Ovary (tissue), 9 donors: ENCODE results near the gene SCT. TPM values are rescaled to one million over a fixed set of nuclear protein-coding genes. Genes with fewer than 3 reads are reported as not detected.

Experiments
- DNase-seq, 5 donors: peaks; one replicate each; pipeline ENCODE4 v3.0.0-alpha.2; 2019 to 2020
- H3K27ac ChIP-seq, 2 donors: fragments of 200-600 bp; one replicate each; pipeline versions ENCODE4 v1.5.1 to v1.8.0; 2019 to 2022
- H3K27me3 ChIP-seq: fragments of 200-600 bp; one replicate; pipeline ENCODE4 v1.8.0; 2022
- H3K36me3 ChIP-seq: fragments of 200-600 bp; sonication (generic); one replicate; pipeline ENCODE4 v1.5.1; 2019
- H3K4me1 ChIP-seq: one replicate; pipeline ENCODE4 v1.8.1; 2013; ENCODE audit warnings: mild to moderate bottlenecking, moderate library complexity; ENCODE audit not compliant: insufficient read depth
- H3K4me3 ChIP-seq: fragments of 200-600 bp; sonication (generic); one replicate; pipeline ENCODE4 v1.5.1; 2017
- H3K9me3 ChIP-seq, 2 donors: fragments of 200-600 bp in 1 of 2; sonication (generic) in 1 of 2; one replicate each; pipeline versions ENCODE4 v1.5.1 to v1.8.1; 2013 to 2019; ENCODE audit warnings: mild to moderate bottlenecking in 1 of 2, moderate library complexity in 1 of 2
- CTCF ChIP-seq, 3 donors: fragments of 450-650 bp in 2 of 3; fragments of 200-600 bp in 1 of 3; IDR thresholded peaks; one replicate each; pipeline versions ENCODE4 v1.5.1 to v1.8.0; 2016 to 2022; ENCODE audit warnings: antibody characterized with exemption in 3 of 3, mild to moderate bottlenecking in 1 of 3
- EP300 ChIP-seq: sonication (generic); formaldehyde crosslinking; IDR thresholded peaks from one replicate; pipeline ENCODE4 v1.6.1; 2017; ENCODE audit warnings: antibody characterized with exemption
- POLR2A ChIP-seq: fragments of 450-650 bp; IDR thresholded peaks from one replicate; pipeline ENCODE4 v1.6.1; 2017; ENCODE audit warnings: antibody characterized with exemption, mild to moderate bottlenecking, moderate library complexity
- WGBS, 3 donors: extraction: QIAGEN DNeasy Blood & Tissue Kit in 1 of 3; methylation state at CpG; one replicate each; pipeline versions ENCODE4 v1.1.5 to v1.1.7; 2013 to 2017; 5-methylcytosine and 5-hydroxymethylcytosine counted together
- intact Hi-C, 4 donors: fragments of 100-400 bp; cut with DNase I; formaldehyde crosslinking; loops; one replicate each; pipeline versions ENCODE4 v1.11.0 to v1.15.1; 2022 to 2023
- polyA plus RNA-seq, 2 donors: library from polyadenylated mRNA; stranded (reverse); fragments of 200-250 nt in 1 of 2; fragments of 350-450 nt in 1 of 2; fragmentation: Illumina TruSeq in 1 of 2; extraction: RNeasy Lipid Tissue Mini Kit (QIAGEN cat#74804) in 1 of 2; gene quantifications; one replicate each; pipeline ENCODE4 v1.2.3, GENCODE V29; 2013 to 2014
- total RNA-seq, 7 donors: library from RNA; depleted of rRNA in 2 of 7; stranded (reverse); fragments of >200 nt in 2 of 7; fragmentation: NEBNext Ultra II Directional in 3 of 7; extraction: Animal tissue kit (Norgen Biotek cat#: 25700) in 3 of 7; gene quantifications; one replicate each; pipeline versions ENCODE4 v1.1.0 to v1.2.4, GENCODE V29; 2016 to 2023
- donor health status: DM: no; HTN: no; CAD: no; lungs with moderate emphysema.
- donor health status: DM: no; HTN: no; CAD: no.
- donor health status: Bipolar disorder and iron deficiency.
- donor health status: DM: yes; HTN: yes; CAD: no.
- donor health status: DM: no; HTN: no; CAD: no.
- donor health status: DM: yes; HTN: yes; CAD: no.

Gene SCT
- total and polyA plus RNA-seq, 9 donors = 0.68 TPM; not detected in 8

DNA sequence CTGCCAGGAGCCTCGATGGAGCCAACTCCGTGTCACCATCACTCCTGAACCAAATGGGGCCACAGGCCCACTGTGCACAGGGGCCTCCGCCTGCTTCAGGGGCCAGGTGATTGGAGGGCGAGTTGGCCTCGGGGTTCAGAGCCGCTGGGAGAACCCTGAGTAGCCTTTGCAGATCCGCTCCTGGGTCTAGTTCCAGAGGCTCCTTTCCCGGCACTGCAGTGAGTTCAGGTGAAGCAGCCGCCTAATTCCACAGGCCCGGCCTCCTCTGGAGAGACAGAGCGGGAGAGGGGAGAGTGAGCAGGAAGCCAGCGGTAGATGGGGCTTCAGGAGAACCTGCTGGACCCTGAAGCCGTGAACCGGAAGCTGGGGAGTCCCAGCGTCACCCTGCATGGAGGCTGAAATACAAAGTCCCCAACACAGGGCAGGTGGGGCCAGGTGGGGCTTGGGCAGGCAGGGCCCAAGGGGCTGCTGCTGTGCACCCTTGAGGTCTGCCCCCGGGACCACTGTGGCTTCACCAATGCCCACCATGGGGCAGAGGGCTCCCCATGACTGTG, 32.6 kb upstream of the SCT start:
- Histone ChIP-seq H3K4me3 (no peak overlapping the region), H3K27ac (no peak overlapping the region), H3K9me3 (no peaks in the 10 kb centered on the region), H3K27me3 (no peaks in the 10 kb centered on the region), H3K4me1 (no peaks in the 10 kb centered on the region), H3K36me3 (no peaks in the 10 kb centered on the region)
- TF ChIP-seq EP300 (no peak), CTCF (IDR thresholded peaks at IDR 0.05) (no peak)
- intact Hi-C loops = loop anchor here in 3 of 4 donors (2.0 to 5.0 kb wide), 2 partner anchors 68 to 69 kb away; no protein-coding TSS in a partner anchor
- DNase-seq = no peak
- WGBS, 3 donors = 84 to 90% (median 90%) methylated on average over 16 of the region's 16 CpGs

GRCh38 chr11:657691-658126, 30.7 kb upstream of the SCT start:
- Histone ChIP-seq H3K9me3 (no peaks in the 10 kb centered on the region), H3K4me3 (no peak overlapping the region), H3K27me3 (no peaks in the 10 kb centered on the region), H3K4me1 (no peaks in the 10 kb centered on the region), H3K36me3 (no peaks in the 10 kb centered on the region), H3K27ac (no peak overlapping the region)
- TF ChIP-seq CTCF (IDR thresholded peaks at IDR 0.05) (no peak), POLR2A (no peak), EP300 (no peak)
- 85 to 94% (median 89%) methylated on average over 14 of the region's 14 CpGs for WGBS, 3 donors
- intact Hi-C loops = no loop called here
- no peak for DNase-seq

DNA sequence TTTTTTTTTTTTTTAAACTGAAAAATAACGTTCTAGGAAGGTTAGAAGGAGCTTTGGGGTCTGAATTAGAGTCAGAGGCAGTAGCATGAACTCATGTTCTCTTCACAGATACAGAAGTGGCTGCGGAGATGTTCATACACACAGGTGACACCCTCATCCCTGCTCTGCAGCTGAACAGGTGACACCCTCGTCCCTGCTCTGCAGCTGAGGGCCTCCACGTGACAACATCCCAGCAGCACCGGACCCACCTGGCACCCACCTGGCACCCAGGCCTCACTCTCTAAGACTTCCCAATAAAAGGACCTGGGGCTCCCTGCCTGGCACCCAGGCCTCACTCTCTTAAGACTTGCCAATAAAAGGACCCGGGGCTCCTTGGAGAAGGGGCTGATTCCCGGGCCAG, 29.9 kb upstream of the SCT start:
- Histone ChIP-seq H3K27ac (no peak overlapping the region), H3K4me1 (no peaks in the 10 kb centered on the region), H3K9me3 (no peaks in the 10 kb centered on the region), H3K4me3 (no peak overlapping the region), H3K36me3 (no peaks in the 10 kb centered on the region), H3K27me3 (no peaks in the 10 kb centered on the region)
- WGBS, 3 donors = 78 to 88% (median 80%) methylated on average over 7 of the region's 7 CpGs
- TF ChIP-seq POLR2A (no peak), CTCF (IDR thresholded peaks at IDR 0.05) (no peak), EP300 (no peak)
- no peak for DNase-seq
- intact Hi-C loops = no loop called here

- TF ChIP-seq POLR2A (no peak), CTCF (IDR thresholded peaks at IDR 0.05) (no peak), EP300 (no peak)
- Histone ChIP-seq H3K27me3 (no peaks in the 10 kb centered on the region), H3K27ac (no peak overlapping the region), H3K4me1 (no peaks in the 10 kb centered on the region), H3K36me3 (no peaks in the 10 kb centered on the region), H3K9me3 (no peaks in the 10 kb centered on the region), H3K4me3 (no peak overlapping the region)
- intact Hi-C loops = no loop called here
- no peak for DNase-seq
- 84 to 87% (median 85%) methylated on average over 14 of the region's 14 CpGs for WGBS, 3 donors
Observed at GRCh38 chr11:656426-656825, 29.4 kb upstream of the SCT start.
